22Rv1 (cell line): ENCODE results near the gene TUBGCP5.

Experiments used
- ZFX ChIP-seq: fragments of 450-650 bp; IDR thresholded peaks from 2 replicates; pipeline ENCODE4 v1.6.1; 2017; ENCODE audit warnings: antibody characterized with exemption, borderline replicate concordance
- TF ChIP-seq, protein P1 (sequence below): fragments of 450-650 bp; IDR thresholded peaks from 2 replicates; pipeline ENCODE4 v1.5.1; 2017; ENCODE audit warnings: mild to moderate bottlenecking

DNA sequence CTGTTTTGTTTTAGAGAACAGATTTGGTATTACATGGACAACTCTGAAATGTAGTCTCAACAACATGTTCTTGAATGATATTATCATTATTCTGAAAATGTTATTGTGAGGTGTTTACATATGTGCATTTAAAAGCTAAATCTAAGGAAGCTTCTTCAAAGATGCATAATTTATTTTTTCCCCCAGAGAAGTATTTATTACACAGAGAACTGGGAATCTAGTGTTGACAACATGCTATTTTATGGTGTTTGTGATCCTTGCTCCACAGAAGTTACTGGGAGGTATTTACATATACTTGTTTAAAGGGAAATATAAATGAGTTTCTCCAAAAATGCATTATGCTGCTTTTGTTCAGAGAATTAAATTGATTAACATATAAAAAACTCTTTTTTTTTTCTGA, 18.3 kb upstream of the TUBGCP5 start:
- TF ChIP-seq, protein P1, sequence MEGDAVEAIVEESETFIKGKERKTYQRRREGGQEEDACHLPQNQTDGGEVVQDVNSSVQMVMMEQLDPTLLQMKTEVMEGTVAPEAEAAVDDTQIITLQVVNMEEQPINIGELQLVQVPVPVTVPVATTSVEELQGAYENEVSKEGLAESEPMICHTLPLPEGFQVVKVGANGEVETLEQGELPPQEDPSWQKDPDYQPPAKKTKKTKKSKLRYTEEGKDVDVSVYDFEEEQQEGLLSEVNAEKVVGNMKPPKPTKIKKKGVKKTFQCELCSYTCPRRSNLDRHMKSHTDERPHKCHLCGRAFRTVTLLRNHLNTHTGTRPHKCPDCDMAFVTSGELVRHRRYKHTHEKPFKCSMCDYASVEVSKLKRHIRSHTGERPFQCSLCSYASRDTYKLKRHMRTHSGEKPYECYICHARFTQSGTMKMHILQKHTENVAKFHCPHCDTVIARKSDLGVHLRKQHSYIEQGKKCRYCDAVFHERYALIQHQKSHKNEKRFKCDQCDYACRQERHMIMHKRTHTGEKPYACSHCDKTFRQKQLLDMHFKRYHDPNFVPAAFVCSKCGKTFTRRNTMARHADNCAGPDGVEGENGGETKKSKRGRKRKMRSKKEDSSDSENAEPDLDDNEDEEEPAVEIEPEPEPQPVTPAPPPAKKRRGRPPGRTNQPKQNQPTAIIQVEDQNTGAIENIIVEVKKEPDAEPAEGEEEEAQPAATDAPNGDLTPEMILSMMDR = no peak
- no peak for TF ChIP-seq ZFX
